ENCODE measurements around the gene ST6GALNAC4.
A peak's percentile ranks its signal among the peaks of the same experiment; 100 is the strongest.

The ST6GALNAC4 gene

GRCh38 chr9:127928676-127929624 lies 12.1 kb upstream of the ST6GALNAC4 start:
- DNase-seq, result no peak

GRCh38 chr9:127927988-127928675 lies 11.3 kb upstream of the ST6GALNAC4 start:
- DNase-seq, result no peak

GRCh38 chr9:127927201-127927987 lies 10.6 kb upstream of the ST6GALNAC4 start:
- DNase-seq, result no peak

- DNase-seq, result no peak
Observed at GRCh38 chr9:127926906-127927200, 10.0 kb upstream of the ST6GALNAC4 start.

- DNase-seq, result no peak
Observed at GRCh38 chr9:127925959-127926905, 9.4 kb upstream of the ST6GALNAC4 start.

- DNase-seq, result no peak
Observed at GRCh38 chr9:127924736-127925444, 8.0 kb upstream of the ST6GALNAC4 start.

GRCh38 chr9:127923771-127924170 lies 6.9 kb upstream of the ST6GALNAC4 start:
- DNase-seq, result no peak

- no peak for DNase-seq
Observed at GRCh38 chr9:127923046-127923445, 6.2 kb upstream of the ST6GALNAC4 start.

GRCh38 chr9:127921557-127922120 lies 4.8 kb upstream of the ST6GALNAC4 start:
- peak; percentile 74 for DNase-seq

GRCh38 chr9:127920794-127921193 lies 4.0 kb upstream of the ST6GALNAC4 start:
- no peak for DNase-seq

GRCh38 chr9:127919253-127919815 lies 2.5 kb upstream of the ST6GALNAC4 start:
- DNase-seq, result peak; percentile 71

- DNase-seq, result no peak
Observed at GRCh38 chr9:127918183-127919107, 1.6 kb upstream of the ST6GALNAC4 start.

GRCh38 chr9:127917603-127918002 lies 762 bp upstream of the ST6GALNAC4 start:
- no peak for DNase-seq

- no peak for DNase-seq
Observed at GRCh38 chr9:127915801-127916719, 781 bp downstream of the ST6GALNAC4 start.

GRCh38 chr9:127915325-127915752 lies 1.5 kb downstream of the ST6GALNAC4 start:
- no peak for DNase-seq

- DNase-seq, result no peak
Observed at GRCh38 chr9:127913682-127914081, 3.2 kb downstream of the ST6GALNAC4 start.

GRCh38 chr9:127912882-127913281 lies 4.0 kb downstream of the ST6GALNAC4 start:
- no peak for DNase-seq

GRCh38 chr9:127912296-127912695 lies 4.5 kb downstream of the ST6GALNAC4 start:
- DNase-seq, result no peak
